Keratinocyte (primary cell): ENCODE data around the gene TMEM39A. TPM values are rescaled to one million over a fixed set of nuclear protein-coding genes. Genes with fewer than 3 reads are reported as not detected.

Source experiments
- DNase-seq: peaks from one replicate; pipeline ENCODE4 v3.0.0-alpha.2; 2011; ENCODE audit warnings: low read depth, missing footprints, low spot score
- FAIRE-seq: peaks from 2 replicates; lab custom pipeline; 2011; peaks lifted over from hg19 to GRCh38; lab: Jason Lieb, UNC
- H2AFZ ChIP-seq: 2 replicates; pipeline ENCODE4 v1.6.0; 2012; ENCODE audit warnings: low read length, control low read depth, inconsistent platforms; ENCODE audit not compliant: control insufficient read depth
- H3K27ac ChIP-seq: 2 replicates; pipeline ENCODE4 v1.5.1; 2011; ENCODE audit warnings: low read length; ENCODE audit not compliant: control insufficient read depth, insufficient read depth
- H3K27me3 ChIP-seq: 3 replicates; pipeline ENCODE4 v1.6.0; 2011; ENCODE audit warnings: low read length; ENCODE audit not compliant: control insufficient read depth, insufficient read depth; ENCODE audit errors: extremely low read depth
- H3K36me3 ChIP-seq, 2 experiments: 2 replicates in 1 of 2; 3 replicates in 1 of 2; pipeline ENCODE4 v1.5.1; 2011; ENCODE audit warnings: low read length in 2 of 2, mild to moderate bottlenecking in 1 of 2; ENCODE audit not compliant: control insufficient read depth in 2 of 2, insufficient read depth in 2 of 2; ENCODE audit errors: extremely low read depth in 1 of 2
- H3K4me1 ChIP-seq: 3 replicates; pipeline ENCODE4 v1.5.1; 2011; ENCODE audit warnings: low read length; ENCODE audit not compliant: control insufficient read depth, insufficient read depth; ENCODE audit errors: extremely low read depth
- H3K4me2 ChIP-seq: 3 replicates; pipeline ENCODE4 v1.6.0; 2011; ENCODE audit warnings: low read depth, low read length; ENCODE audit not compliant: control insufficient read depth, insufficient read depth; ENCODE audit errors: extremely low read depth
- H3K4me3 ChIP-seq, 3 experiments: fragments of 200-600 bp in 1 of 3; sonication (generic) in 1 of 3; 2 replicates in 2 of 3; 3 replicates in 1 of 3; pipeline ENCODE4 v1.5.1; 2011 to 2016; ENCODE audit warnings: low read length in 3 of 3, mild to moderate bottlenecking in 3 of 3, control low read depth in 2 of 3, inconsistent platforms in 1 of 3, low read depth in 1 of 3, mixed read lengths in 1 of 3, mixed run types in 1 of 3, moderate library complexity in 1 of 3; ENCODE audit not compliant: control insufficient read depth in 2 of 3, insufficient read depth in 2 of 3; ENCODE audit errors: extremely low read depth in 1 of 3
- H3K79me2 ChIP-seq: 2 replicates; pipeline ENCODE4 v1.6.0; 2012; ENCODE audit warnings: low read length; ENCODE audit not compliant: control insufficient read depth, insufficient read depth
- H3K9ac ChIP-seq: 3 replicates; pipeline ENCODE4 v1.6.0; 2011; ENCODE audit warnings: low read length; ENCODE audit not compliant: control insufficient read depth, insufficient read depth; ENCODE audit errors: extremely low read depth
- H3K9me1 ChIP-seq: 3 replicates; pipeline ENCODE4 v1.6.0; 2011; ENCODE audit warnings: low read length; ENCODE audit not compliant: control insufficient read depth, insufficient read depth; ENCODE audit errors: extremely low read depth
- H3K9me3 ChIP-seq: 2 replicates; pipeline ENCODE4 v1.5.1; 2012; ENCODE audit warnings: low read depth, low read length; ENCODE audit not compliant: control insufficient read depth
- H4K20me1 ChIP-seq: 3 replicates; pipeline ENCODE4 v1.6.0; 2011; ENCODE audit warnings: low read length; ENCODE audit not compliant: control insufficient read depth, insufficient read depth; ENCODE audit errors: extremely low read depth
- CTCF ChIP-seq, 3 experiments: IDR thresholded peaks in 1 of 3; conservative IDR thresholded peaks in 1 of 3; optimal IDR thresholded peaks in 1 of 3; 2 replicates in 2 of 3; 3 replicates in 1 of 3; pipeline versions ENCODE3 to v1.5.1; 2011; ENCODE audit warnings: low read length in 3 of 3, mild to moderate bottlenecking in 3 of 3, moderate library complexity in 2 of 3, control low read depth in 1 of 3, inconsistent platforms in 1 of 3; ENCODE audit not compliant: insufficient read depth in 2 of 3; ENCODE audit errors: extremely low read depth in 1 of 3
- EZH2 ChIP-seq: IDR thresholded peaks from one replicate; pipeline ENCODE4 v1.6.1; 2012; ENCODE audit warnings: inconsistent platforms, mild to moderate bottlenecking, low read length, moderate library complexity
- dilution Hi-C: fragments of 300-500 bp; cut with MboI; formaldehyde crosslinking; loops from one replicate; pipeline ENCODE4 v1.7.0; 2020; ENCODE audit warnings: low sequenced_read_pairs; ENCODE audit not compliant: extremely low pct_ligation_motif_present
- polyA plus RNA-seq, 5 experiments: library from polyadenylated mRNA; depleted of rRNA in 3 of 5; stranded (reverse) in 3 of 5; stranded (forward) in 1 of 5; unstranded in 1 of 5; fragments of >200 nt; gene quantifications; 1 replicate in 1 of 5; 2 replicates in 3 of 5; 3 replicates in 1 of 5; pipeline versions ENCODE4 v1.2.1 to v1.2.3, GENCODE V29; 2011 to 2012; ENCODE audit warnings: missing spikeins in 2 of 5, low read depth in 1 of 5, low replicate concordance in 1 of 5

The TMEM39A gene
- polyA plus RNA-seq, 1 donor (not counting 4 experiments of a cell fraction or from before 2014, with no cell fraction given): 26.3 TPM

GRCh38 chr3:119500265-119500664 lies 36.9 kb upstream of the TMEM39A start:
- DNase-seq: no peak
- Histone ChIP-seq H3K4me2 (peak overlapping the region; percentile 69), H3K9ac (no peak overlapping the region), H3K9me1 (no peaks in the 10 kb centered on the region), H3K4me3 (peak overlapping the region in 2 of 3 experiments; percentile 10 to 39), H3K4me1 (peaks cover 21% of the 10 kb centered on the region), H3K27me3 (no peaks in the 10 kb centered on the region), H3K27ac (no peak overlapping the region), H2AFZ (no peak overlapping the region), H3K79me2 (peaks cover 33% of the 10 kb centered on the region), H3K9me3 (no peaks in the 10 kb centered on the region), H3K36me3 (peaks cover 2 to 6% of the 10 kb centered on the region in 2 experiments), H4K20me1 (no peaks in the 10 kb centered on the region)
- no peak for TF ChIP-seq EZH2
- no peak for TF ChIP-seq CTCF (optimal IDR thresholded peaks at IDR 0.05 in 1 of 3, IDR thresholded peaks at IDR 0.05 in 1 of 3, conservative IDR thresholded peaks at IDR 0.05 in 1 of 3; ENCODE audit: extremely low read depth in 1 of 3, insufficient read depth in 2 of 3, low read length in 3 of 3)
- dilution Hi-C loops: no loop called here
- FAIRE-seq: no peak

- H3K4me2 ChIP-seq: peak within 1 kb of the TSS; percentile 78
- peak within 1 kb of the TSS; percentile 89 for H2AFZ ChIP-seq
- H3K4me1 ChIP-seq: peaks cover 21% of the 10 kb centered on the region
- H3K9me1 ChIP-seq: no peaks in the 10 kb centered on the region
- TF ChIP-seq EZH2: no peak
- TF ChIP-seq CTCF (optimal IDR thresholded peaks at IDR 0.05 in 1 of 3, IDR thresholded peaks at IDR 0.05 in 1 of 3, conservative IDR thresholded peaks at IDR 0.05 in 1 of 3; ENCODE audit: extremely low read depth in 1 of 3, insufficient read depth in 2 of 3, low read length in 3 of 3): no peak
- peak; percentile 63 for DNase-seq
- H3K9ac ChIP-seq: peak within 1 kb of the TSS; percentile 94
- no peaks in the 10 kb centered on the region for H3K27me3 ChIP-seq
- H3K27ac ChIP-seq: peak within 1 kb of the TSS; percentile 89
- H3K79me2 ChIP-seq: peaks cover 30% of the 10 kb centered on the region
- H3K9me3 ChIP-seq: no peaks in the 10 kb centered on the region
- dilution Hi-C loops: no loop called here
- peaks cover 0 to 2% of the 10 kb centered on the region in 2 experiments for H3K36me3 ChIP-seq
- H3K4me3 ChIP-seq: peak within 1 kb of the TSS; percentile 82 to 98 (median 95)
- no peaks in the 10 kb centered on the region for H4K20me1 ChIP-seq
- FAIRE-seq: peak; percentile 9
Observed at GRCh38 chr3:119498186-119499011, 35.0 kb upstream of the TMEM39A start, which contains the start of gene TIMMDC1. Gene TIMMDC1 (plus strand): TSS chr3:119498547. CDS start chr3:119498734, 187 bp downstream.
